CD14-positive monocyte (primary cell): Measurements from ENCODE around the gene RPS6KA4. TPM values are rescaled to one million over a fixed set of nuclear protein-coding genes. Genes with fewer than 3 reads are reported as not detected.

Experiments
- DNase-seq, 3 donors: peaks; one replicate each; pipeline ENCODE4 v3.0.0-alpha.2; 2011 to 2022
- H2AFZ ChIP-seq: 2 replicates; pipeline ENCODE4 v1.6.0; 2012; ENCODE audit warnings: mild to moderate bottlenecking, low read depth, low read length, inconsistent platforms; ENCODE audit not compliant: insufficient read depth, poor library complexity, severe bottlenecking
- H3K27ac ChIP-seq, 2 donors: 1 replicate in 1 of 2; 2 replicates in 1 of 2; pipeline ENCODE4 v1.5.1; 2012 to 2013; ENCODE audit warnings: low read length in 2 of 2, control low read depth in 1 of 2, inconsistent platforms in 1 of 2, low read depth in 1 of 2, mild to moderate bottlenecking in 1 of 2
- H3K27me3 ChIP-seq, 2 donors: one replicate each; pipeline versions ENCODE4 v1.6.0 to v1.6.1; 2011 to 2013; ENCODE audit warnings: low read length in 2 of 2; ENCODE audit not compliant: control insufficient read depth in 2 of 2, insufficient read depth in 2 of 2
- H3K36me3 ChIP-seq, 2 donors: replicated peaks in 1 of 2; 1 replicate in 1 of 2; 2 replicates in 1 of 2; pipeline versions ENCODE4 v1.5.1 to v1.6.1; 2012 to 2013; ENCODE audit warnings: low read length in 2 of 2, control low read depth in 1 of 2, inconsistent platforms in 1 of 2, mild to moderate bottlenecking in 1 of 2; ENCODE audit not compliant: insufficient read depth in 2 of 2, control insufficient read depth in 1 of 2
- H3K4me1 ChIP-seq, 2 donors: 1 replicate in 1 of 2; 2 replicates in 1 of 2; pipeline versions ENCODE4 v1.5.1 to v1.6.1; 2012 to 2013; ENCODE audit warnings: low read length in 2 of 2, control low read depth in 1 of 2, inconsistent platforms in 1 of 2, mild to moderate bottlenecking in 1 of 2, moderate library complexity in 1 of 2; ENCODE audit not compliant: insufficient read depth in 2 of 2, control insufficient read depth in 1 of 2
- H3K4me2 ChIP-seq: replicated peaks from 2 replicates; pipeline ENCODE3; 2012; ENCODE audit warnings: low read length, moderate library complexity, mild to moderate bottlenecking; ENCODE audit not compliant: poor library complexity, severe bottlenecking; ENCODE audit errors: extremely low read depth
- H3K4me3 ChIP-seq, 3 experiments: fragments of 200-600 bp in 1 of 3; sonication (generic) in 1 of 3; replicated peaks in 1 of 3; 1 replicate in 2 of 3; 2 replicates in 1 of 3; pipeline ENCODE4 v1.5.1; 2011 to 2013; ENCODE audit warnings: low read length in 3 of 3, mild to moderate bottlenecking in 3 of 3, control low read depth in 2 of 3, low read depth in 2 of 3, inconsistent platforms in 1 of 3, moderate library complexity in 1 of 3
- H3K79me2 ChIP-seq: 2 replicates; pipeline ENCODE4 v1.6.0; 2012; ENCODE audit warnings: mild to moderate bottlenecking, control low read depth, inconsistent platforms, low read length, moderate library complexity; ENCODE audit not compliant: insufficient read depth
- H3K9ac ChIP-seq: 2 replicates; pipeline ENCODE4 v1.6.0; 2017; ENCODE audit warnings: low read length, mild to moderate bottlenecking; ENCODE audit not compliant: insufficient read depth, poor library complexity, severe bottlenecking
- H3K9me3 ChIP-seq, 2 donors: replicated peaks in 1 of 2; 1 replicate in 1 of 2; 2 replicates in 1 of 2; pipeline versions ENCODE4 v1.5.1 to v1.6.1; 2012 to 2013; ENCODE audit warnings: low read length in 2 of 2, control low read depth in 1 of 2; ENCODE audit not compliant: control insufficient read depth in 1 of 2, insufficient read depth in 1 of 2
- H4K20me1 ChIP-seq: 2 replicates; pipeline ENCODE4 v1.6.0; 2012; ENCODE audit warnings: mild to moderate bottlenecking, low read length, control low read depth, moderate library complexity; ENCODE audit not compliant: insufficient read depth
- H3K27ac Mint-ChIP-seq, 7 donors: one replicate each; pipeline ENCODE4 v1.8.0; 2020; ENCODE audit warnings: mild to moderate bottlenecking in 7 of 7, mixed read lengths in 7 of 7, moderate library complexity in 6 of 7, inconsistent platforms in 2 of 7
- H3K27me3 Mint-ChIP-seq, 3 donors: one replicate each; pipeline ENCODE4 v1.8.0; 2021 to 2022; ENCODE audit warnings: low read depth in 3 of 3, mild to moderate bottlenecking in 3 of 3, mixed read lengths in 3 of 3, moderate library complexity in 3 of 3, inconsistent platforms in 1 of 3
- H3K36me3 Mint-ChIP-seq, 2 donors: one replicate each; pipeline ENCODE4 v1.8.0; 2020; ENCODE audit warnings: mixed read lengths in 2 of 2, inconsistent platforms in 1 of 2, mild to moderate bottlenecking in 1 of 2
- H3K4me1 Mint-ChIP-seq: one replicate; pipeline ENCODE4 v1.8.0; 2020; ENCODE audit warnings: mild to moderate bottlenecking, mixed read lengths
- H3K4me3 Mint-ChIP-seq, 2 donors: one replicate each; pipeline ENCODE4 v1.8.0; 2020; ENCODE audit warnings: mild to moderate bottlenecking in 2 of 2, mixed read lengths in 2 of 2, moderate library complexity in 1 of 2
- H3K9me3 Mint-ChIP-seq, 7 donors: one replicate each; pipeline ENCODE4 v1.8.0; 2020 to 2022; ENCODE audit warnings: mixed read lengths in 7 of 7, mild to moderate bottlenecking in 6 of 7, moderate library complexity in 6 of 7, inconsistent platforms in 2 of 7
- CTCF ChIP-seq: fragments of 200-600 bp; IDR thresholded peaks from one replicate; pipeline ENCODE4 v1.8.0; 2022; ENCODE audit warnings: antibody characterized with exemption, mild to moderate bottlenecking
- WGBS: methylation state at CpG from one replicate; pipeline ENCODE4 v1.1.5; 2013; ENCODE audit warnings: missing lambda C conversion rate; ENCODE audit not compliant: insufficient coverage; 5-methylcytosine and 5-hydroxymethylcytosine counted together
- intact Hi-C, 2 donors: fragments of 100-400 bp; cut with micrococcal nuclease; formaldehyde crosslinking; loops; one replicate each; pipeline versions ENCODE4 v1.15.0 to v1.15.1; 2023
- polyA plus RNA-seq, 3 donors: library from polyadenylated mRNA; depleted of rRNA in 1 of 3; unstranded in 2 of 3; stranded (reverse) in 1 of 3; fragments of 300-500 nt in 2 of 3; fragments of >200 nt in 1 of 3; fragmentation: Illumina TruSeq in 2 of 3; gene quantifications; 1 replicate in 2 of 3; 2 replicates in 1 of 3; pipeline ENCODE4 v1.2.3, GENCODE V29; 2012 to 2021

Gene RPS6KA4
- polyA plus RNA-seq, 3 donors: 16.2 to 110 (median 24.5) TPM

GRCh38 chr11:64338716-64339115, 20.2 kb upstream of the RPS6KA4 start:
- peak in 1 of 3 donors; percentile 36 for DNase-seq
- Histone ChIP-seq H2AFZ (no peak overlapping the region), H3K4me1 (peaks cover 47 to 62% of the 10 kb centered on the region in 2 donors), H3K9ac (no peak overlapping the region), H3K4me2 (no peak overlapping the region), H3K27ac (peak overlapping the region in 1 of 2 donors; percentile 90), H3K9me3 (no peaks in the 10 kb centered on the region), H3K27me3 (no peaks in the 10 kb centered on the region), H3K36me3 (peaks cover 8 to 9% of the 10 kb centered on the region in 2 donors), H4K20me1 (peaks cover 32% of the 10 kb centered on the region), H3K79me2 (peaks cover 35% of the 10 kb centered on the region), H3K4me3 (peak overlapping the region in 1 of 3 experiments; percentile 93)
- intact Hi-C loops: no loop called here
- Mint-ChIP-seq H3K4me3 (no peak overlapping the region), H3K4me1 (peaks cover 50% of the 10 kb centered on the region), H3K9me3 (no peaks in the 10 kb centered on the region), H3K36me3 (peaks cover 20 to 26% of the 10 kb centered on the region in 2 donors), H3K27me3 (no peaks in the 10 kb centered on the region), H3K27ac (peak overlapping the region; percentile 41 to 98 (median 92))
- 100% methylated on average over 1 of the region's 8 CpGs for WGBS
- TF ChIP-seq CTCF: no peak

GRCh38 chr11:64339286-64339685, 19.7 kb upstream of the RPS6KA4 start:
- H4K20me1 ChIP-seq: peaks cover 38% of the 10 kb centered on the region
- TF ChIP-seq CTCF: no peak
- H3K27ac ChIP-seq: peak overlapping the region; percentile 79 to 90
- H3K9me3 ChIP-seq: no peaks in the 10 kb centered on the region
- H3K9me3 Mint-ChIP-seq: no peaks in the 10 kb centered on the region
- H3K79me2 ChIP-seq: peaks cover 40% of the 10 kb centered on the region
- H3K27ac Mint-ChIP-seq: peak overlapping the region; percentile 81 to 98 (median 94)
- peak overlapping the region; percentile 82 for H3K9ac ChIP-seq
- peak overlapping the region; percentile 87 for H3K4me2 ChIP-seq
- H3K4me3 Mint-ChIP-seq: peak overlapping the region; percentile 85 to 90
- DNase-seq: no peak
- intact Hi-C loops: no loop called here
- peaks cover 50% of the 10 kb centered on the region for H3K4me1 Mint-ChIP-seq
- peaks cover 13 to 14% of the 10 kb centered on the region in 2 donors for H3K36me3 ChIP-seq
- WGBS: 71% methylated on average over 1 of the region's 4 CpGs
- H3K4me3 ChIP-seq: peak overlapping the region in 1 of 3 experiments; percentile 93
- H3K4me1 ChIP-seq: peaks cover 47 to 60% of the 10 kb centered on the region in 2 donors
- H3K27me3 Mint-ChIP-seq: no peaks in the 10 kb centered on the region
- H3K27me3 ChIP-seq: no peaks in the 10 kb centered on the region
- peak overlapping the region; percentile 68 for H2AFZ ChIP-seq
- peaks cover 20 to 30% of the 10 kb centered on the region in 2 donors for H3K36me3 Mint-ChIP-seq
